DOHH2 (cell line): ENCODE data around the gene YLPM1.

Experiments
- H3F3A ChIP-seq: fragments of 200-600 bp; sonication (generic), shearing (Covaris generic); 2 replicates; pipeline ENCODE4 v1.6.0; 2016; ENCODE audit warnings: antibody characterized with exemption, mild to moderate bottlenecking; ENCODE audit not compliant: control insufficient read depth, insufficient read depth
- H3K27ac ChIP-seq: fragments of 200-600 bp; sonication (generic); 2 replicates; pipeline ENCODE4 v1.5.1; 2014; ENCODE audit warnings: low read depth, mild to moderate bottlenecking, low read length, moderate library complexity
- H3K27me3 ChIP-seq: fragments of 200-600 bp; sonication (generic); 2 replicates; pipeline ENCODE4 v1.6.1; 2014; ENCODE audit warnings: mild to moderate bottlenecking, low read length, mixed read lengths; ENCODE audit not compliant: control insufficient read depth
- H3K36me3 ChIP-seq: fragments of 200-600 bp; sonication (generic); 2 replicates; pipeline ENCODE4 v1.6.1; 2014; ENCODE audit warnings: mild to moderate bottlenecking, low read length, moderate library complexity, mixed read lengths; ENCODE audit not compliant: control insufficient read depth
- H3K4me1 ChIP-seq: fragments of 200-600 bp; sonication (generic); 2 replicates; pipeline ENCODE4 v1.6.1; 2014; ENCODE audit warnings: mild to moderate bottlenecking, low read length, mixed read lengths; ENCODE audit not compliant: control insufficient read depth
- H3K4me2 ChIP-seq: fragments of 200-600 bp; sonication (generic); 2 replicates; pipeline ENCODE4 v1.6.0; 2014; ENCODE audit warnings: mild to moderate bottlenecking, low read length, moderate library complexity
- H3K4me3 ChIP-seq: fragments of 200-600 bp; sonication (generic); 2 replicates; pipeline ENCODE4 v1.5.1; 2014; ENCODE audit warnings: mild to moderate bottlenecking, low read length, mixed read lengths
- H3K79me2 ChIP-seq: fragments of 200-600 bp; sonication (generic); 2 replicates; pipeline ENCODE4 v1.6.1; 2014; ENCODE audit warnings: mild to moderate bottlenecking, low read length, mixed read lengths; ENCODE audit not compliant: control insufficient read depth
- H3K9me2 ChIP-seq: fragments of 200-600 bp; sonication (generic); replicated peaks from 2 replicates; pipeline ENCODE4 v1.6.1; 2014; ENCODE audit warnings: mild to moderate bottlenecking, low read length, mixed read lengths; ENCODE audit not compliant: control insufficient read depth
- H3K9me3 ChIP-seq: fragments of 200-600 bp; sonication (generic); 2 replicates; pipeline ENCODE4 v1.6.1; 2014; ENCODE audit warnings: antibody characterized with exemption, low read length, mixed read lengths; ENCODE audit not compliant: control insufficient read depth, insufficient read depth
- H4K20me1 ChIP-seq: fragments of 200-600 bp; sonication (generic); 2 replicates; pipeline ENCODE4 v1.6.0; 2014; ENCODE audit warnings: low read depth, mild to moderate bottlenecking, antibody characterized with exemption, low read length, moderate library complexity; ENCODE audit not compliant: control insufficient read depth, insufficient read depth
- CTCF ChIP-seq: fragments of 200-600 bp; sonication (generic); IDR thresholded peaks from one replicate; pipeline ENCODE4 v1.5.1; 2014; ENCODE audit warnings: antibody characterized with exemption, mild to moderate bottlenecking, low read depth, low read length; ENCODE audit not compliant: poor library complexity, severe bottlenecking
- EZH2phosphoT487 ChIP-seq: fragments of 200-600 bp; sonication (generic); IDR thresholded peaks from 2 replicates; pipeline ENCODE4 v1.6.1; 2017; ENCODE audit warnings: borderline replicate concordance, mild to moderate bottlenecking, antibody characterized with exemption, low read length, moderate library complexity, mixed read lengths

The YLPM1 gene

GRCh38 chr14:74843653-74844052 is 80.5 kb downstream of the YLPM1 start:
- no peaks in the 10 kb centered on the region for H3K79me2 ChIP-seq
- H3K9me2 ChIP-seq = no peaks in the 10 kb centered on the region
- no peaks in the 10 kb centered on the region for H3K9me3 ChIP-seq
- H3K27me3 ChIP-seq = no peaks in the 10 kb centered on the region
- H3K4me2 ChIP-seq = no peak overlapping the region
- no peaks in the 10 kb centered on the region for H3K4me1 ChIP-seq
- no peak overlapping the region for H3K4me3 ChIP-seq
- H3K27ac ChIP-seq = no peak overlapping the region
- H3F3A ChIP-seq = no peaks in the 10 kb centered on the region
- H3K36me3 ChIP-seq = peaks cover 7% of the 10 kb centered on the region
- TF ChIP-seq EZH2phosphoT487 (no peak), CTCF (no peak)
- no peaks in the 10 kb centered on the region for H4K20me1 ChIP-seq

GRCh38 chr14:74846168-74846567 is 83.1 kb downstream of the YLPM1 start:
- H3F3A ChIP-seq = 0 out of 2 replicates have a peak, but pooled peaks cover 4% of the 10 kb centered on the region
- H3K4me3 ChIP-seq = no peak overlapping the region
- no peaks in the 10 kb centered on the region for H3K79me2 ChIP-seq
- no peaks in the 10 kb centered on the region for H4K20me1 ChIP-seq
- H3K9me3 ChIP-seq = no peaks in the 10 kb centered on the region
- no peaks in the 10 kb centered on the region for H3K27me3 ChIP-seq
- H3K9me2 ChIP-seq = no peaks in the 10 kb centered on the region
- TF ChIP-seq EZH2phosphoT487 = no peak
- no peak for TF ChIP-seq CTCF
- no peaks in the 10 kb centered on the region for H3K4me1 ChIP-seq
- H3K36me3 ChIP-seq = no peaks in the 10 kb centered on the region
- no peak overlapping the region for H3K4me2 ChIP-seq
- no peak overlapping the region for H3K27ac ChIP-seq

- Histone ChIP-seq H3K4me1 (no peaks in the 10 kb centered on the region), H3K27me3 (no peaks in the 10 kb centered on the region), H3K9me2 (no peaks in the 10 kb centered on the region), H3K4me3 (no peak overlapping the region), H4K20me1 (no peaks in the 10 kb centered on the region), H3F3A (0 out of 2 replicates have a peak, but pooled peaks cover 4% of the 10 kb centered on the region), H3K36me3 (no peaks in the 10 kb centered on the region), H3K9me3 (no peaks in the 10 kb centered on the region), H3K4me2 (no peak overlapping the region), H3K27ac (no peak overlapping the region), H3K79me2 (no peaks in the 10 kb centered on the region)
- TF ChIP-seq EZH2phosphoT487 (no peak), CTCF (no peak)
Observed at GRCh38 chr14:74846968-74847665, 84.0 kb downstream of the YLPM1 start.
